DOHH2 (cell line): ENCODE results near the gene TBC1D10B.

Experiments
- H3F3A ChIP-seq: fragments of 200-600 bp; sonication (generic), shearing (Covaris generic); 2 replicates; pipeline ENCODE4 v1.6.0; 2016; ENCODE audit warnings: antibody characterized with exemption, mild to moderate bottlenecking; ENCODE audit not compliant: control insufficient read depth, insufficient read depth
- H3K27ac ChIP-seq: fragments of 200-600 bp; sonication (generic); 2 replicates; pipeline ENCODE4 v1.5.1; 2014; ENCODE audit warnings: low read depth, mild to moderate bottlenecking, low read length, moderate library complexity
- H3K27me3 ChIP-seq: fragments of 200-600 bp; sonication (generic); 2 replicates; pipeline ENCODE4 v1.6.1; 2014; ENCODE audit warnings: mild to moderate bottlenecking, low read length, mixed read lengths; ENCODE audit not compliant: control insufficient read depth
- H3K36me3 ChIP-seq: fragments of 200-600 bp; sonication (generic); 2 replicates; pipeline ENCODE4 v1.6.1; 2014; ENCODE audit warnings: mild to moderate bottlenecking, low read length, moderate library complexity, mixed read lengths; ENCODE audit not compliant: control insufficient read depth
- H3K4me1 ChIP-seq: fragments of 200-600 bp; sonication (generic); 2 replicates; pipeline ENCODE4 v1.6.1; 2014; ENCODE audit warnings: mild to moderate bottlenecking, low read length, mixed read lengths; ENCODE audit not compliant: control insufficient read depth
- H3K4me2 ChIP-seq: fragments of 200-600 bp; sonication (generic); 2 replicates; pipeline ENCODE4 v1.6.0; 2014; ENCODE audit warnings: mild to moderate bottlenecking, low read length, moderate library complexity
- H3K4me3 ChIP-seq: fragments of 200-600 bp; sonication (generic); 2 replicates; pipeline ENCODE4 v1.5.1; 2014; ENCODE audit warnings: mild to moderate bottlenecking, low read length, mixed read lengths
- H3K79me2 ChIP-seq: fragments of 200-600 bp; sonication (generic); 2 replicates; pipeline ENCODE4 v1.6.1; 2014; ENCODE audit warnings: mild to moderate bottlenecking, low read length, mixed read lengths; ENCODE audit not compliant: control insufficient read depth
- H3K9me2 ChIP-seq: fragments of 200-600 bp; sonication (generic); replicated peaks from 2 replicates; pipeline ENCODE4 v1.6.1; 2014; ENCODE audit warnings: mild to moderate bottlenecking, low read length, mixed read lengths; ENCODE audit not compliant: control insufficient read depth
- H3K9me3 ChIP-seq: fragments of 200-600 bp; sonication (generic); 2 replicates; pipeline ENCODE4 v1.6.1; 2014; ENCODE audit warnings: antibody characterized with exemption, low read length, mixed read lengths; ENCODE audit not compliant: control insufficient read depth, insufficient read depth
- H4K20me1 ChIP-seq: fragments of 200-600 bp; sonication (generic); 2 replicates; pipeline ENCODE4 v1.6.0; 2014; ENCODE audit warnings: low read depth, mild to moderate bottlenecking, antibody characterized with exemption, low read length, moderate library complexity; ENCODE audit not compliant: control insufficient read depth, insufficient read depth
- EZH2phosphoT487 ChIP-seq: fragments of 200-600 bp; sonication (generic); IDR thresholded peaks from 2 replicates; pipeline ENCODE4 v1.6.1; 2017; ENCODE audit warnings: borderline replicate concordance, mild to moderate bottlenecking, antibody characterized with exemption, low read length, moderate library complexity, mixed read lengths
- TF ChIP-seq, protein P1 (sequence below): fragments of 200-600 bp; sonication (generic); IDR thresholded peaks from one replicate; pipeline ENCODE4 v1.5.1; 2014; ENCODE audit warnings: antibody characterized with exemption, mild to moderate bottlenecking, low read depth, low read length; ENCODE audit not compliant: poor library complexity, severe bottlenecking

Gene TBC1D10B

GRCh38 chr16:30399435-30400186 is 29.3 kb upstream of the TBC1D10B start:
- peaks cover 4% of the 10 kb centered on the region; the same call in 1 of the 2 replicates for H3F3A ChIP-seq
- peaks cover 36% of the 10 kb centered on the region for H3K4me1 ChIP-seq
- H3K9me2 ChIP-seq, result no peaks in the 10 kb centered on the region
- peaks cover 31% of the 10 kb centered on the region for H3K36me3 ChIP-seq
- peak overlapping the region; percentile 63 for H3K27ac ChIP-seq
- peaks cover 28% of the 10 kb centered on the region for H3K79me2 ChIP-seq
- peak overlapping the region; percentile 77 for H3K4me3 ChIP-seq
- peaks cover 3% of the 10 kb centered on the region; the same call in 1 of the 2 replicates for H4K20me1 ChIP-seq
- TF ChIP-seq EZH2phosphoT487, result no peak
- TF ChIP-seq, protein P1, sequence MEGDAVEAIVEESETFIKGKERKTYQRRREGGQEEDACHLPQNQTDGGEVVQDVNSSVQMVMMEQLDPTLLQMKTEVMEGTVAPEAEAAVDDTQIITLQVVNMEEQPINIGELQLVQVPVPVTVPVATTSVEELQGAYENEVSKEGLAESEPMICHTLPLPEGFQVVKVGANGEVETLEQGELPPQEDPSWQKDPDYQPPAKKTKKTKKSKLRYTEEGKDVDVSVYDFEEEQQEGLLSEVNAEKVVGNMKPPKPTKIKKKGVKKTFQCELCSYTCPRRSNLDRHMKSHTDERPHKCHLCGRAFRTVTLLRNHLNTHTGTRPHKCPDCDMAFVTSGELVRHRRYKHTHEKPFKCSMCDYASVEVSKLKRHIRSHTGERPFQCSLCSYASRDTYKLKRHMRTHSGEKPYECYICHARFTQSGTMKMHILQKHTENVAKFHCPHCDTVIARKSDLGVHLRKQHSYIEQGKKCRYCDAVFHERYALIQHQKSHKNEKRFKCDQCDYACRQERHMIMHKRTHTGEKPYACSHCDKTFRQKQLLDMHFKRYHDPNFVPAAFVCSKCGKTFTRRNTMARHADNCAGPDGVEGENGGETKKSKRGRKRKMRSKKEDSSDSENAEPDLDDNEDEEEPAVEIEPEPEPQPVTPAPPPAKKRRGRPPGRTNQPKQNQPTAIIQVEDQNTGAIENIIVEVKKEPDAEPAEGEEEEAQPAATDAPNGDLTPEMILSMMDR, result no peak
- peak overlapping the region; percentile 86 for H3K4me2 ChIP-seq
- H3K27me3 ChIP-seq, result no peaks in the 10 kb centered on the region
- H3K9me3 ChIP-seq, result no peaks in the 10 kb centered on the region

DNA sequence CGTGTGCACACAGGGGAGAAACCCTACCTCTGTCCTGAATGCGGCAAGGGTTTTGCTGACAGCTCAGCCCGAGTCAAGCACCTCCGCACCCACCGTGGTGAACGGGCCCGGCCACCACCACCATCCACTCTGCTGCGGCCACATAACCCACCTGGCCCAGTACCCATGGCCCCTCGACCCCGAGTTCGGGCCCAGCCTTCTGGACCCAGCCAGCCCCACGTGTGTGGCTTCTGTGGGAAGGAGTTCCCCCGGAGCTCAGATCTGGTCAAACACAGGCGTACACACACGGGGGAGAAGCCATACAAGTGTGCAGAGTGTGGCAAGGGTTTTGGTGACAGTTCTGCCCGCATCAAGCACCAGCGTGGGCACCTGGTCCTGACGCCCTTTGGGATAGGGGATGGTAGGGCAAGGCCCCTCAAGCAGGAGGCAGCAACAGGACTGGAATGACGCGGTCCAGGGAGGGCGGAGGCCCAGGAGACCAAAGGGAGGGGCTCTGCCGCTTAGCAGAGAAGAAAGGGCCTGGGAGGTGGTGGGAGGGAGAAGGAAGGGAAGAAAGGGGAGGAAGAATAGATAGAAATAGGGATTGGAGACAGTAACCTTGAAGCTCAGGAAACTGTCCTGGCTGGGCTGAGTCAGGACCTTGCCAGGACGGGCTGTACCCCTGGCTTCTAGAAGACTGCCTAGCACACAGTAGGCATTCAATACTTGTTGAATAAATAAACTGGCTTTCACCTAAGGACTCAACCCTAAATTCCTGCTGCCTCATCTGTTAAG is 28.6 kb upstream of the TBC1D10B start:
- peaks cover 31% of the 10 kb centered on the region for H3K36me3 ChIP-seq
- peaks cover 3% of the 10 kb centered on the region; the same call in 1 of the 2 replicates for H4K20me1 ChIP-seq
- H3K9me3 ChIP-seq, result no peaks in the 10 kb centered on the region
- no peak overlapping the region for H3K4me2 ChIP-seq
- H3K9me2 ChIP-seq, result no peaks in the 10 kb centered on the region
- peaks cover 44% of the 10 kb centered on the region for H3K4me1 ChIP-seq
- H3K27ac ChIP-seq, result no peak overlapping the region
- H3F3A ChIP-seq, result peaks cover 4% of the 10 kb centered on the region
- no peak overlapping the region for H3K4me3 ChIP-seq
- H3K27me3 ChIP-seq, result no peaks in the 10 kb centered on the region
- H3K79me2 ChIP-seq, result peaks cover 28% of the 10 kb centered on the region
- TF ChIP-seq, protein P1, result no peak
- TF ChIP-seq EZH2phosphoT487, result no peak

GRCh38 chr16:30397776-30398660 is 27.7 kb upstream of the TBC1D10B start:
- peaks cover 28% of the 10 kb centered on the region for H3K79me2 ChIP-seq
- H3K4me3 ChIP-seq, result no peak overlapping the region
- H3K4me1 ChIP-seq, result peaks cover 44% of the 10 kb centered on the region
- H4K20me1 ChIP-seq, result peaks cover 3% of the 10 kb centered on the region; the same call in 1 of the 2 replicates
- TF ChIP-seq, protein P1, result no peak
- TF ChIP-seq EZH2phosphoT487, result no peak
- H3F3A ChIP-seq, result peaks cover 4% of the 10 kb centered on the region
- H3K9me3 ChIP-seq, result no peaks in the 10 kb centered on the region
- no peak overlapping the region for H3K4me2 ChIP-seq
- H3K27me3 ChIP-seq, result no peaks in the 10 kb centered on the region
- no peaks in the 10 kb centered on the region for H3K9me2 ChIP-seq
- H3K27ac ChIP-seq, result no peak overlapping the region
- peaks cover 31% of the 10 kb centered on the region for H3K36me3 ChIP-seq
